GM12892 (cell line): Measurements from ENCODE around the gene TSKU.

ENCODE experiments used
- POLR2A ChIP-seq: IDR thresholded peaks from 2 replicates; pipeline ENCODE4 v1.6.1; 2011; ENCODE audit warnings: low read depth, low read length, control low read depth
- TAF1 ChIP-seq: IDR thresholded peaks from 2 replicates; pipeline ENCODE4 v1.6.1; 2011; ENCODE audit warnings: low read depth, mild to moderate bottlenecking, control low read depth, low read length, borderline replicate concordance

DNA sequence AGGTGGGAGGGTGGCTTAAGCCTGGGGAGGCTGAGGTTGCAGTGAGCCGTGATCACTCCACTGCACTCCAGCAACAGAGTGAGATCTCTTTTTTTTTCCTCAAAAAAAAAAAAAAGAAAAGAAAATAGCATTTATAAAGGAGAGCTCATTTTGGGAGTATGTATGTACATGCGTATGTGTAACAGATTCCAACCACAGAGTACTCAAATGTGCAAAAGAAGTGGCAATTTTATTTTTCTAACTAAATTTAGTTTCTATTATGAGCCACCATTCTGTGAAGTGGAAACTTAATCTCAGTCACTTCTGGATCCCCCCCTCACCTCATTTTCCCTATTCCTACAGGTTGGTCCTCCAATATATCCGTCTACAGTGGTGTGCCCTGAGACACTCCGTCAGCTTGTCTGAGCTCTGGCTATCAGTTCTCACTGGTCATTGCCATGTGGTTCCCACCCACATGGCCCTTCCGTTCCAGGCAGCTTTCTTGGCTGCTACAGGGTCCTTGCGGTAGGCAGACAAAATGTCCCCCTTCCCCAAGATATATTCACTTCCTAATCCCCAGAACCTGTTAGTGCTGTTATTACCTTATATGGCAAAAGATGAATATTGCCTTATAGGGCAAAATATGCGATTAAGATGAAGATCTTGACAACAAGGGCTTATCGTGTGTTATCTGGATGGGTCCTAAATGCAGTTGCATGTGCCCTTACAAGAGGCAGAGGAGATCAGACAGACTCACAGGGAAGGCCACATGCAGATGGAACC lies 35.8 kb upstream of the TSKU start:
- no peak for TF ChIP-seq POLR2A
- no peak for TF ChIP-seq TAF1
